Activated CD8-positive, alpha-beta memory T cell treated with anti-CD3 and anti-CD28 coated beads for 1 hour (primary cell): ENCODE measurements around the gene COQ10A.

Experiments used
- DNase-seq, 2 donors: peaks; one replicate each; pipeline ENCODE4 v3.0.0-alpha.2; 2020; ENCODE audit warnings: low read depth in 1 of 2; ENCODE audit errors: extremely low read depth in 1 of 2

COQ10A gene

GRCh38 chr12:56308714-56309113 is 42.0 kb downstream of the COQ10A start:
- DNase-seq = no peak

- no peak for DNase-seq
Observed at GRCh38 chr12:56311003-56311402, 44.3 kb downstream of the COQ10A start.

- DNase-seq = no peak
Observed at GRCh38 chr12:56315249-56315621, 48.5 kb downstream of the COQ10A start.

- DNase-seq = peak; percentile 86 to 87
Observed at GRCh38 chr12:56315622-56316473, 49.1 kb downstream of the COQ10A start, which contains the start of gene CNPY2. Gene CNPY2, minus strand, starts transcription at chr12:56315988. Its CDS starts 771 bp downstream, at chr12:56315217.

- DNase-seq = no peak
Observed at GRCh38 chr12:56317675-56318074, 50.9 kb downstream of the COQ10A start.
